Fibroblast of lung (primary cell): ENCODE data around the gene NEK7.

Experiments used
- EZH2 ChIP-seq: IDR thresholded peaks from 2 replicates; pipeline ENCODE4 v1.5.1; 2012; ENCODE audit warnings: low read length, control low read depth, mild to moderate bottlenecking; ENCODE audit errors: missing control alignments
- TF ChIP-seq, protein P1 (sequence below), 2 donors: IDR thresholded peaks in 1 of 2; conservative IDR thresholded peaks in 1 of 2; 1 replicate in 1 of 2; 2 replicates in 1 of 2; pipeline ENCODE4 v1.5.1; 2011 to 2012; ENCODE audit warnings: low read length in 2 of 2, control low read depth in 1 of 2, inconsistent platforms in 1 of 2, low read depth in 1 of 2, mild to moderate bottlenecking in 1 of 2

GRCh38 chr1:198109371-198109715 is 47.5 kb upstream of the NEK7 start:
- TF ChIP-seq, protein P1, sequence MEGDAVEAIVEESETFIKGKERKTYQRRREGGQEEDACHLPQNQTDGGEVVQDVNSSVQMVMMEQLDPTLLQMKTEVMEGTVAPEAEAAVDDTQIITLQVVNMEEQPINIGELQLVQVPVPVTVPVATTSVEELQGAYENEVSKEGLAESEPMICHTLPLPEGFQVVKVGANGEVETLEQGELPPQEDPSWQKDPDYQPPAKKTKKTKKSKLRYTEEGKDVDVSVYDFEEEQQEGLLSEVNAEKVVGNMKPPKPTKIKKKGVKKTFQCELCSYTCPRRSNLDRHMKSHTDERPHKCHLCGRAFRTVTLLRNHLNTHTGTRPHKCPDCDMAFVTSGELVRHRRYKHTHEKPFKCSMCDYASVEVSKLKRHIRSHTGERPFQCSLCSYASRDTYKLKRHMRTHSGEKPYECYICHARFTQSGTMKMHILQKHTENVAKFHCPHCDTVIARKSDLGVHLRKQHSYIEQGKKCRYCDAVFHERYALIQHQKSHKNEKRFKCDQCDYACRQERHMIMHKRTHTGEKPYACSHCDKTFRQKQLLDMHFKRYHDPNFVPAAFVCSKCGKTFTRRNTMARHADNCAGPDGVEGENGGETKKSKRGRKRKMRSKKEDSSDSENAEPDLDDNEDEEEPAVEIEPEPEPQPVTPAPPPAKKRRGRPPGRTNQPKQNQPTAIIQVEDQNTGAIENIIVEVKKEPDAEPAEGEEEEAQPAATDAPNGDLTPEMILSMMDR (conservative IDR thresholded peaks at IDR 0.05 in 1 of 2, IDR thresholded peaks at IDR 0.05 in 1 of 2; ENCODE audit: low read depth in 1 of 2, low read length in 2 of 2), result no peak
- no peak for TF ChIP-seq EZH2
